GM12878 (cell line): Measurements from ENCODE around the gene SRSF12. TPM values are rescaled to one million over a fixed set of nuclear protein-coding genes. Genes with fewer than 3 reads are reported as not detected.

ENCODE experiments used
- ATAC-seq: fragments of 200-7000 bp; cut with Tn5 transposase; 3 replicates; pipeline ENCODE4 v1.9.1; 2020; ENCODE audit warnings: mild to moderate bottlenecking, moderate library complexity
- BruUV-seq: library from RNA; stranded (reverse); fragments of 400-500 nt; replicated peaks from 2 replicates; lab custom pipeline; 2021; lab: Mats Ljungman, UMichigan
- CTCF ChIA-PET: fragments of 300-600 bp; sonication (Branson Sonifier 250); formaldehyde crosslinking; extraction: SDS; loops from one replicate; lab custom pipeline; 2021; ENCODE audit warnings: inconsistent platforms; lab: Yijun Ruan, JAX
- POLR2A ChIA-PET: fragments of 350-600 bp; formaldehyde crosslinking; extraction: SDS; loops from one replicate; lab custom pipeline; 2021; ENCODE audit warnings: inconsistent platforms; lab: Charles Lee
- RAD21 ChIA-PET: fragments of 300-600 bp; sonication (Branson Sonifier 250); formaldehyde crosslinking; loops from one replicate; lab custom pipeline; 2023; ENCODE audit warnings: antibody characterized with exemption; ENCODE audit not compliant: unreplicated experiment; lab: Charles Lee
- SMC1A ChIA-PET: fragments of 300-600 bp; sonication (Branson Sonifier 250); formaldehyde crosslinking; loops from one replicate; lab custom pipeline; 2023; ENCODE audit not compliant: unreplicated experiment, uncharacterized antibody; lab: Charles Lee
- DNase-seq: peaks from one replicate; pipeline ENCODE4 v3.0.0-alpha.2; 2011; ENCODE audit warnings: low read depth, low spot score
- FAIRE-seq: peaks from 3 replicates; lab custom pipeline; 2011; peaks lifted over from hg19 to GRCh38; lab: Jason Lieb, UNC
- H2AFZ ChIP-seq: 2 replicates; pipeline ENCODE4 v1.6.0; 2011; ENCODE audit warnings: low read depth, low read length, control low read depth; ENCODE audit not compliant: control insufficient read depth
- H3K27ac ChIP-seq: 2 replicates; pipeline ENCODE4 v1.5.1; 2011; ENCODE audit warnings: control low read depth; ENCODE audit not compliant: control insufficient read depth, insufficient read depth
- H3K27me3 ChIP-seq, 2 experiments: replicated peaks in 1 of 2; 2 replicates each; pipeline versions ENCODE4 v1.6.0 to v1.6.1; 2011; ENCODE audit warnings: low read length in 1 of 2; ENCODE audit not compliant: control insufficient read depth in 2 of 2, insufficient read depth in 2 of 2
- H3K36me3 ChIP-seq, 2 experiments: 2 replicates each; pipeline ENCODE4 v1.5.1; 2011; ENCODE audit warnings: low read length in 1 of 2; ENCODE audit not compliant: control insufficient read depth in 2 of 2, insufficient read depth in 2 of 2
- H3K4me1 ChIP-seq: 2 replicates; pipeline ENCODE4 v1.6.1; 2011; ENCODE audit warnings: mild to moderate bottlenecking, low read length, moderate library complexity, mixed read lengths; ENCODE audit not compliant: control insufficient read depth, insufficient read depth
- H3K4me2 ChIP-seq: 2 replicates; pipeline ENCODE4 v1.6.0; 2011; ENCODE audit warnings: control low read depth; ENCODE audit not compliant: control insufficient read depth, insufficient read depth
- H3K4me3 ChIP-seq: fragments of 200-600 bp; sonication (generic); 2 replicates; pipeline ENCODE4 v1.5.1; 2016
- H3K79me2 ChIP-seq: 2 replicates; pipeline ENCODE4 v1.6.0; 2011; ENCODE audit warnings: low read length; ENCODE audit not compliant: control insufficient read depth, insufficient read depth
- H3K9ac ChIP-seq: 2 replicates; pipeline ENCODE4 v1.8.0; 2011; ENCODE audit warnings: low read length, control low read depth, mixed read lengths; ENCODE audit not compliant: control insufficient read depth, insufficient read depth
- H3K9me3 ChIP-seq: replicated peaks from 3 replicates; pipeline ENCODE4 v1.5.1; 2011; ENCODE audit warnings: mild to moderate bottlenecking, low read length; ENCODE audit not compliant: control insufficient read depth, insufficient read depth
- H4K20me1 ChIP-seq: 2 replicates; pipeline ENCODE4 v1.6.0; 2011; ENCODE audit not compliant: control insufficient read depth, insufficient read depth
- CBFB ChIP-seq: IDR thresholded peaks from 2 replicates; pipeline ENCODE4 v1.6.1; 2016; ENCODE audit warnings: antibody characterized with exemption, low read depth
- ESRRA ChIP-seq: IDR thresholded peaks from 2 replicates; pipeline ENCODE4 v1.6.1; 2012; ENCODE audit warnings: mild to moderate bottlenecking, low read length, improper control_type of control experiment
- HDAC2 ChIP-seq: fragments of 200-600 bp; sonication (generic); IDR thresholded peaks from 2 replicates; pipeline ENCODE4 v1.6.1; 2017
- HDAC6 ChIP-seq: fragments of 200-600 bp; sonication (generic); IDR thresholded peaks from one replicate; pipeline ENCODE4 v1.8.0; 2017; ENCODE audit warnings: antibody characterized with exemption; ENCODE audit not compliant: unreplicated experiment
- MXI1 ChIP-seq: fragments of 150-350 bp; IDR thresholded peaks from 2 replicates; pipeline ENCODE4 v1.6.1; 2011; ENCODE audit warnings: low read depth, mild to moderate bottlenecking, inconsistent platforms, low read length, improper control_type of control experiment
- NFYA ChIP-seq: IDR thresholded peaks from 2 replicates; pipeline ENCODE4 v1.6.1; 2011; ENCODE audit warnings: low read depth, mild to moderate bottlenecking, low read length, improper control_type of control experiment, borderline replicate concordance
- RAD21 ChIP-seq: IDR thresholded peaks from 2 replicates; pipeline ENCODE4 v1.6.1; 2011; ENCODE audit warnings: mild to moderate bottlenecking, low read depth, low read length, moderate library complexity; ENCODE audit not compliant: insufficient read depth
- RFX5 ChIP-seq: IDR thresholded peaks from 2 replicates; pipeline ENCODE4 v1.6.1; 2011; ENCODE audit warnings: low read depth, low read length, improper control_type of control experiment
- SMC3 ChIP-seq: IDR thresholded peaks from 2 replicates; pipeline ENCODE4 v1.6.1; 2011; ENCODE audit warnings: low read length, improper control_type of control experiment, borderline replicate concordance
- SPI1 ChIP-seq: IDR thresholded peaks from 2 replicates; pipeline ENCODE4 v1.6.1; 2011; ENCODE audit warnings: low read depth, mild to moderate bottlenecking, low read length, moderate library complexity, borderline replicate concordance; ENCODE audit not compliant: insufficient read depth
- SUZ12 ChIP-seq: fragments of 200-600 bp; sonication (generic); IDR thresholded peaks from one replicate; pipeline ENCODE4 v1.6.1; 2018; ENCODE audit warnings: antibody characterized with exemption, mild to moderate bottlenecking; ENCODE audit not compliant: unreplicated experiment
- TCF3 ChIP-seq: IDR thresholded peaks from 2 replicates; pipeline ENCODE4 v1.6.1; 2012; ENCODE audit warnings: low read depth, mild to moderate bottlenecking, low read length, borderline replicate concordance; ENCODE audit not compliant: insufficient read depth
- WGBS: methylation state at CpG from one replicate; pipeline ENCODE4 v1.1.6; 2016; ENCODE audit warnings: low lambda C conversion rate; ENCODE audit not compliant: insufficient replicate concordance, insufficient coverage; ENCODE audit errors: missing lambda C conversion rate; 5-methylcytosine and 5-hydroxymethylcytosine counted together
- in situ Hi-C: fragments of 300-500 bp; cut with MboI; formaldehyde crosslinking; loops from 9 replicates; pipeline ENCODE4 v1.14.3; 2018; ENCODE audit warnings: mixed read lengths
- intact Hi-C: fragments of 100-400 bp; cut with micrococcal nuclease; formaldehyde crosslinking; loops from one replicate; pipeline ENCODE4 v1.14.2; 2022; ENCODE audit not compliant: unreplicated experiment
- polyA plus RNA-seq, 11 experiments: library from polyadenylated mRNA; depleted of rRNA in 4 of 11; unstranded in 6 of 11; stranded (reverse) in 5 of 11; fragments of >200 nt; fragmentation: Nextera tagmentation in 4 of 11; fragmentation: Illumina TruSeq in 1 of 11; extraction: Ambion mirVana in 4 of 11; extraction: Trizol in 1 of 11; gene quantifications; 1 replicate in 1 of 11; 2 replicates in 10 of 11; pipeline versions ENCODE4 v1.2.1 to v1.2.3, GENCODE V29; 2011 to 2016; ENCODE audit warnings: inconsistent platforms in 2 of 11, missing spikeins in 2 of 11, low read depth in 1 of 11
- total RNA-seq, 4 experiments: library from RNA; depleted of rRNA in 3 of 4; stranded (reverse); fragments of >200 nt in 3 of 4; fragmentation: Illumina TruSeq in 1 of 4; extraction: Trizol in 1 of 4; gene quantifications; 2 replicates each; pipeline versions ENCODE4 v1.2.1 to v1.2.3, GENCODE V29; 2013 to 2021
- TF ChIP-seq, protein P1 (sequence below): fragments of 450-650 bp; formaldehyde crosslinking; IDR thresholded peaks from 2 replicates; pipeline ENCODE4 v1.4.0; 2022; ENCODE audit warnings: mild to moderate bottlenecking, moderate library complexity
- TF ChIP-seq, protein P2 (sequence below), 3 experiments: IDR thresholded peaks in 2 of 3; conservative IDR thresholded peaks in 1 of 3; 2 replicates each; pipeline ENCODE4 v1.5.1; 2011; ENCODE audit warnings: low read depth in 3 of 3, low read length in 3 of 3, mild to moderate bottlenecking in 3 of 3, control low read depth in 2 of 3, moderate library complexity in 2 of 3, inconsistent platforms in 1 of 3, mixed read lengths in 1 of 3; ENCODE audit not compliant: control insufficient read depth in 2 of 3, insufficient read depth in 1 of 3; ENCODE audit errors: extremely low read depth in 1 of 3

SRSF12 gene
- total and polyA plus RNA-seq, 10 of the 15 experiments (the other 5 are each of a cell fraction or from before 2014, with no cell fraction given) = 0.03 to 0.23 TPM; not detected in 8

DNA sequence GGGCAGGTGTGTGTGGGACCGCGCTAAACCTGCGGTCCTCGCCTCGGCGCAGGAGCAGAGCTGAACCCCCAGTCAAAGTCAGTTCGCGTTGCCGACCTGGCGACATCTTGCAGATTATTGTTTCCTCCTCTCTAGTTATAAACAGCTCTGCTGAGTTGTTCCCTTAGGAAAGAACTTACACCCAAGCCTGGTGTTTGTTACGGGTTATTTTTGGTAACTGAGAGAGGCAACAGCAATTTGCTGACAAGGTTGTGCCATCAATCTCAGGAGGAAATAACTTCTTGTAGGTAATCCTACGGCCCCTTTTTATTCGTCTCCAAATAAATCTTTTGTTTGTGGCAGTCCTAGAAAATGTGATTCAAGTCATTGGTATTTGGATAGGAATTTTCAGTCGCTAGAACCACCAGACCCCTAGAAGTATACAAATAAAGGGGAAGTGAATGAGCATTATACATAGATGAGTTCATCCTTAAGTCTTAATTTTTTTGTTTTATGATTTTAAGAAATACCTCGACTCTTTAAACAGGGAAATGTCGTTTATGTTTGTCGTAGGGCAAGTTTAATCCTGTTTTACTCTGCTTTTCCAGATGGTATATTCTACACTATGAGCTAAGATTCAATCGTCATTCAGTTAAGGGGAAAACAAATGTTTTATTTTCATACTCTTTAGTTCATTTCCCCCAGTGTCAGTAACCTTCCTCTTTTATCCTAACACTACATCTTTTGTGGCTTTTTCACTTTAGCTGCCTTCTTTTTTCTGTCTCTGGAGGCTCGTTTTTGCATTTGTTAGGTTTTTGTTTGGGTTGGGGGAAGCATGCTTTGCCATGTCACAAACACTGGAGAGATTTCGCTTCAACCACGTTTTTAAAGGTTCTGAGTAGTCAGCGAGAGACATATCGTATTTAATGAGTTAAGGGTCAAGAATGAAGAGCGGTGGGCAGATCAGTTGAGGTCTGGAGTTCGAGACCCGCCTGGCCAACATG is 29.1 kb upstream of the SRSF12 start (continued):
- no peak for TF ChIP-seq ESRRA
- TF ChIP-seq SMC3 = no peak
- no peak for TF ChIP-seq CBFB
- no peak for TF ChIP-seq HDAC2
- TF ChIP-seq MXI1 = 0 out of 2 replicates have a peak, but pooled peaks have one; percentile 32
- peak; percentile 30; the same call in 1 of the 2 replicates for TF ChIP-seq SPI1
- no peak for TF ChIP-seq HDAC6

DNA sequence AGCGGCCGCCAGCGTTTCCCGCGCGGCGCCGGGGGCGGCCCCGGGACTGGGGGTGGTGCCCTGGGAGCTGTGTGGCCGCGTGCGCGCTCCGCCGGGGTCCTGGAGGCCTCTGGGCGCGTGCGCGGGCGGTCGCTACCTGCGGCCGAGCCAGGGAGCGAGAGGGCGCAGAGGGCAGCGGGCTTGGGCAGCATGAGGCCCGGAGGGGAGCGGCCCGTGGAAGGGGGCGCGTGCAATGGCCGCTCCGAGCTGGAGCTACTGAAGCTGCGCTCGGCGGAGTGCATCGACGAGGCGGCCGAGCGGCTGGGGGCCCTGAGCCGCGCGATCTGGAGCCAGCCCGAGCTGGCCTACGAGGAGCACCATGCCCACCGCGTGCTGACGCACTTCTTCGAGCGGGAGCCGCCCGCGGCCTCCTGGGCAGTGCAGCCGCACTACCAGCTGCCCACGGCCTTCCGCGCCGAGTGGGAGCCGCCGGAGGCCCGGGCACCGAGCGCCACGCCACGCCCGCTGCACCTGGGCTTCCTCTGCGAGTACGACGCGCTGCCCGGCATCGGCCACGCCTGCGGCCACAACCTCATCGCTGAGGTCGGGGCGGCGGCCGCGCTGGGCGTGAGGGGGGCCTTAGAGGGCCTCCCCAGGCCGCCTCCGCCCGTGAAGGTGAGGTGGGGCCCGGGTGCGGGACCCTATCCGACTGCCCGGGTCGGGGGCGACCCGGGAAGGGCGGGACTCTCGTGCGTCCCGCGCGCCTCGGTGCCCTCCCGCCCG is 28.3 kb upstream of the SRSF12 start, which contains the start of gene PM20D2:
TSS of gene PM20D2 (plus strand) at position 100 of the 762 bp plus-strand sequence. CDS start at position 190, 90 bp downstream.
- POLR2A ChIA-PET = interaction anchor here (0.8 to 5.2 kb wide), 4 partner anchors 65 to 202 kb away, joined by 3 to 71 read pairs (median 6); partner anchors contain the start of genes PNRC1 and RNGTT
- WGBS = under 1% methylated on average over 98 of the region's 102 CpGs
- no peaks in the 10 kb centered on the region; the same call in 2 of the 3 replicates for H3K9me3 ChIP-seq
- peak within 1 kb of the TSS; percentile 75 for H3K27ac ChIP-seq
- peak within 1 kb of the TSS; percentile 71 for H3K4me3 ChIP-seq
- intact Hi-C loops = loop anchor here (1.0 to 5.0 kb wide), 2 partner anchors 65 to 206 kb away; partner anchors contain the start of gene UBE2J1
- CTCF ChIA-PET = interaction anchor here (1.2 to 4.1 kb wide), 9 partner anchors 9 to 226 kb away, joined by 3 to 22 read pairs (median 5); partner anchors contain the start of gene PNRC1
- DNase-seq (no peak), ATAC-seq (peak; percentile 84), FAIRE-seq (no peak)
- in situ Hi-C loops = no loop called here
- SMC1A ChIA-PET = interaction anchor here (0.8 to 6.1 kb wide), 12 partner anchors 11 to 277 kb away, joined by 3 to 37 read pairs (median 3); partner anchors contain the start of gene PNRC1
- H3K79me2 ChIP-seq = peaks cover 13% of the 10 kb centered on the region
- H3K4me1 ChIP-seq = peaks cover 16% of the 10 kb centered on the region
- RAD21 ChIA-PET = interaction anchor here (1.0 to 3.5 kb wide), 13 partner anchors 10 to 210 kb away, joined by 3 to 26 read pairs (median 6); partner anchors contain the start of genes PNRC1 and RNGTT
- H3K4me2 ChIP-seq = peak within 1 kb of the TSS; percentile 96
- H3K36me3 ChIP-seq = no peaks in the 10 kb centered on the region
- peak within 1 kb of the TSS; percentile 84 for H2AFZ ChIP-seq
- BruUV-seq = no TSS peak
- H3K27me3 ChIP-seq = no peaks in the 10 kb centered on the region
- H3K9ac ChIP-seq = peak within 1 kb of the TSS; percentile 80
- no peaks in the 10 kb centered on the region for H4K20me1 ChIP-seq
- TF ChIP-seq SUZ12 (no peak), NFYA (no peak), TCF3 (no peak), RAD21 (no peak), RFX5 (no peak)
- TF ChIP-seq, protein P1, sequence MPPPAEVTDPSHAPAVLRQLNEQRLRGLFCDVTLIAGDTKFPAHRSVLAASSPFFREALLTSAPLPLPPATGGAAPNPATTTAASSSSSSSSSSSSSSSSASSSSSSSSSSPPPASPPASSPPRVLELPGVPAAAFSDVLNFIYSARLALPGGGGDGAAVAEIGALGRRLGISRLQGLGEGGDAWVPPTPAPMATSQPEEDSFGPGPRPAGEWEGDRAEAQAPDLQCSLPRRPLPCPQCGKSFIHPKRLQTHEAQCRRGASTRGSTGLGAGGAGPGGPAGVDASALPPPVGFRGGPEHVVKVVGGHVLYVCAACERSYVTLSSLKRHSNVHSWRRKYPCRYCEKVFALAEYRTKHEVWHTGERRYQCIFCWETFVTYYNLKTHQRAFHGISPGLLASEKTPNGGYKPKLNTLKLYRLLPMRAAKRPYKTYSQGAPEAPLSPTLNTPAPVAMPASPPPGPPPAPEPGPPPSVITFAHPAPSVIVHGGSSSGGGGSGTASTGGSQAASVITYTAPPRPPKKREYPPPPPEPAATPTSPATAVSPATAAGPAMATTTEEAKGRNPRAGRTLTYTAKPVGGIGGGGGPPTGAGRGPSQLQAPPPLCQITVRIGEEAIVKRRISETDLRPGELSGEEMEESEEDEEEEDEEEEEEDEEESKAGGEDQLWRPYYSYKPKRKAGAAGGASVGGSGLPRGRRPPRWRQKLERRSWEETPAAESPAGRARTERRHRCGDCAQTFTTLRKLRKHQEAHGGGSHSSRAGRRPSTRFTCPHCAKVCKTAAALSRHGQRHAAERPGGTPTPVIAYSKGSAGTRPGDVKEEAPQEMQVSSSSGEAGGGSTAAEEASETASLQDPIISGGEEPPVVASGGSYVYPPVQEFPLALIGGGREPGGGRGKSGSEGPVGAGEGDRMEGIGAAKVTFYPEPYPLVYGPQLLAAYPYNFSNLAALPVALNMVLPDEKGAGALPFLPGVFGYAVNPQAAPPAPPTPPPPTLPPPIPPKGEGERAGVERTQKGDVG = no peak
- TF ChIP-seq, protein P2, sequence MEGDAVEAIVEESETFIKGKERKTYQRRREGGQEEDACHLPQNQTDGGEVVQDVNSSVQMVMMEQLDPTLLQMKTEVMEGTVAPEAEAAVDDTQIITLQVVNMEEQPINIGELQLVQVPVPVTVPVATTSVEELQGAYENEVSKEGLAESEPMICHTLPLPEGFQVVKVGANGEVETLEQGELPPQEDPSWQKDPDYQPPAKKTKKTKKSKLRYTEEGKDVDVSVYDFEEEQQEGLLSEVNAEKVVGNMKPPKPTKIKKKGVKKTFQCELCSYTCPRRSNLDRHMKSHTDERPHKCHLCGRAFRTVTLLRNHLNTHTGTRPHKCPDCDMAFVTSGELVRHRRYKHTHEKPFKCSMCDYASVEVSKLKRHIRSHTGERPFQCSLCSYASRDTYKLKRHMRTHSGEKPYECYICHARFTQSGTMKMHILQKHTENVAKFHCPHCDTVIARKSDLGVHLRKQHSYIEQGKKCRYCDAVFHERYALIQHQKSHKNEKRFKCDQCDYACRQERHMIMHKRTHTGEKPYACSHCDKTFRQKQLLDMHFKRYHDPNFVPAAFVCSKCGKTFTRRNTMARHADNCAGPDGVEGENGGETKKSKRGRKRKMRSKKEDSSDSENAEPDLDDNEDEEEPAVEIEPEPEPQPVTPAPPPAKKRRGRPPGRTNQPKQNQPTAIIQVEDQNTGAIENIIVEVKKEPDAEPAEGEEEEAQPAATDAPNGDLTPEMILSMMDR (IDR thresholded peaks at IDR 0.05 in 2 of 3, conservative IDR thresholded peaks at IDR 0.05 in 1 of 3; ENCODE audit: control insufficient read depth in 2 of 3, extremely low read depth in 1 of 3, insufficient read depth in 1 of 3, low read depth in 3 of 3, low read length in 3 of 3) = no peak
